H9 (cell line): ENCODE measurements around the gene ZNF106. TPM values are rescaled to one million over a fixed set of nuclear protein-coding genes. Genes with fewer than 3 reads are reported as not detected.

Experiments used
- DNase-seq: peaks from one replicate; pipeline ENCODE4 v3.0.0-alpha.2; 2017
- H2AFZ ChIP-seq: one replicate; pipeline ENCODE4 v1.6.1; 2013; ENCODE audit warnings: mild to moderate bottlenecking, low read length, control low read depth, moderate library complexity
- H2AK5ac ChIP-seq: 2 replicates; pipeline ENCODE4 v1.6.1; 2013; ENCODE audit warnings: low read length, control low read depth, mixed read lengths; ENCODE audit not compliant: insufficient read length
- H2BK120ac ChIP-seq: one replicate; pipeline ENCODE4 v1.6.1; 2013; ENCODE audit warnings: low read depth, mild to moderate bottlenecking, low read length, control low read depth, inconsistent platforms; ENCODE audit not compliant: poor library complexity, severe bottlenecking
- H2BK12ac ChIP-seq: 2 replicates; pipeline ENCODE4 v1.6.1; 2013; ENCODE audit warnings: low read length, control low read depth, mixed read lengths, low read depth; ENCODE audit not compliant: insufficient read length
- H2BK15ac ChIP-seq: 2 replicates; pipeline ENCODE4 v1.6.1; 2013; ENCODE audit warnings: low read depth, low read length, control low read depth
- H2BK20ac ChIP-seq: one replicate; pipeline ENCODE4 v1.6.1; 2013; ENCODE audit warnings: low read depth, mild to moderate bottlenecking, low read length, control low read depth, inconsistent platforms; ENCODE audit not compliant: poor library complexity, severe bottlenecking
- H2BK5ac ChIP-seq: 2 replicates; pipeline ENCODE4 v1.6.1; 2013; ENCODE audit warnings: low read length, control low read depth, mixed read lengths; ENCODE audit not compliant: insufficient read length
- H3K14ac ChIP-seq: 2 replicates; pipeline ENCODE4 v1.6.1; 2013; ENCODE audit warnings: low read length, control low read depth; ENCODE audit not compliant: insufficient read depth
- H3K18ac ChIP-seq: 2 replicates; pipeline ENCODE4 v1.6.1; 2013; ENCODE audit warnings: low read depth, mild to moderate bottlenecking, mixed read lengths, low read length, control low read depth; ENCODE audit not compliant: insufficient read length
- H3K23ac ChIP-seq: 2 replicates; pipeline ENCODE4 v1.6.1; 2013; ENCODE audit warnings: low read length, control low read depth, mixed read lengths, low read depth; ENCODE audit not compliant: insufficient read length
- H3K23me2 ChIP-seq: 2 replicates; pipeline ENCODE4 v1.6.1; 2013; ENCODE audit warnings: low read depth, mild to moderate bottlenecking, mixed read lengths, low read length, control low read depth; ENCODE audit not compliant: insufficient read length, poor library complexity, severe bottlenecking
- H3K27ac ChIP-seq: 2 replicates; pipeline ENCODE4 v1.5.1; 2013; ENCODE audit warnings: low read length, control low read depth, mixed read lengths, low read depth; ENCODE audit not compliant: insufficient read length
- H3K27me3 ChIP-seq: 2 replicates; pipeline ENCODE4 v1.6.1; 2013; ENCODE audit warnings: low read length, control low read depth, inconsistent platforms; ENCODE audit not compliant: insufficient read depth
- H3K4ac ChIP-seq: 2 replicates; pipeline ENCODE4 v1.6.1; 2013; ENCODE audit warnings: low read depth, mild to moderate bottlenecking, control low read depth, inconsistent platforms, low read length, moderate library complexity
- H3K4me1 ChIP-seq: 2 replicates; pipeline ENCODE4 v1.6.1; 2013; ENCODE audit warnings: low read length, control low read depth, inconsistent platforms; ENCODE audit not compliant: insufficient read depth
- H3K4me2 ChIP-seq: 2 replicates; pipeline ENCODE4 v1.6.1; 2013; ENCODE audit warnings: low read length, control low read depth, mixed read lengths; ENCODE audit not compliant: insufficient read length, insufficient read depth
- H3K56ac ChIP-seq: 2 replicates; pipeline ENCODE4 v1.6.1; 2013; ENCODE audit warnings: low read depth, mild to moderate bottlenecking, mixed read lengths, low read length, control low read depth; ENCODE audit not compliant: insufficient read length
- H3K79me1 ChIP-seq: 2 replicates; pipeline ENCODE4 v1.6.1; 2013; ENCODE audit warnings: low read depth, mild to moderate bottlenecking, moderate library complexity, low read length, control low read depth, inconsistent platforms; ENCODE audit not compliant: insufficient read depth, poor library complexity, severe bottlenecking
- H3K79me2 ChIP-seq: 2 replicates; pipeline ENCODE4 v1.6.1; 2013; ENCODE audit warnings: low read length, control low read depth, inconsistent platforms; ENCODE audit not compliant: insufficient read depth
- H3K9ac ChIP-seq: 2 replicates; pipeline ENCODE4 v1.6.1; 2013; ENCODE audit warnings: low read length, control low read depth, mixed read lengths; ENCODE audit not compliant: insufficient read length; ENCODE audit errors: extremely low read depth
- H3K9me3 ChIP-seq: one replicate; pipeline ENCODE4 v1.6.1; 2013; ENCODE audit warnings: low read depth, low read length, inconsistent platforms; ENCODE audit not compliant: control insufficient read depth
- H3T11ph ChIP-seq: one replicate; pipeline ENCODE4 v1.6.1; 2013; ENCODE audit warnings: mild to moderate bottlenecking, low read length, control low read depth, inconsistent platforms
- H4K20me1 ChIP-seq: one replicate; pipeline ENCODE4 v1.6.1; 2013; ENCODE audit not compliant: control insufficient read depth, insufficient read length, insufficient read depth
- H4K5ac ChIP-seq: 2 replicates; pipeline ENCODE4 v1.6.1; 2013; ENCODE audit warnings: low read depth, mild to moderate bottlenecking, mixed read lengths, low read length, control low read depth; ENCODE audit not compliant: insufficient read length
- H4K8ac ChIP-seq: replicated peaks from 2 replicates; pipeline ENCODE4 v1.6.1; 2013; ENCODE audit warnings: low read length, control low read depth, mixed read lengths, low read depth; ENCODE audit not compliant: insufficient read length
- H4K91ac ChIP-seq: 2 replicates; pipeline ENCODE4 v1.6.1; 2013; ENCODE audit warnings: low read depth, mild to moderate bottlenecking, moderate library complexity, mixed read lengths, low read length, control low read depth; ENCODE audit not compliant: insufficient read length
- H3K27ac Mint-ChIP-seq, 3 experiments: 2 replicates in 2 of 3; 3 replicates in 1 of 3; pipeline ENCODE4 v1.8.0; 2020 to 2021; ENCODE audit warnings: mixed read lengths in 3 of 3, mild to moderate bottlenecking in 1 of 3, moderate library complexity in 1 of 3
- H3K27me3 Mint-ChIP-seq: 2 replicates; pipeline ENCODE4 v1.8.0; 2021; ENCODE audit warnings: low read depth, mild to moderate bottlenecking, moderate library complexity, mixed read lengths
- H3K36me3 Mint-ChIP-seq, 3 experiments: 2 replicates in 2 of 3; 3 replicates in 1 of 3; pipeline ENCODE4 v1.8.0; 2020 to 2021; ENCODE audit warnings: low read depth in 3 of 3, mixed read lengths in 3 of 3; ENCODE audit not compliant: insufficient read depth in 1 of 3
- H3K4me1 Mint-ChIP-seq, 2 experiments: 2 replicates each; pipeline ENCODE4 v1.8.0; 2020; ENCODE audit warnings: mixed read lengths in 2 of 2
- H3K4me3 Mint-ChIP-seq, 2 experiments: 2 replicates in 1 of 2; 3 replicates in 1 of 2; pipeline ENCODE4 v1.8.0; 2020 to 2021; ENCODE audit warnings: mild to moderate bottlenecking in 2 of 2, mixed read lengths in 2 of 2, moderate library complexity in 1 of 2
- H3K9me3 Mint-ChIP-seq, 2 experiments: 2 replicates in 1 of 2; 3 replicates in 1 of 2; pipeline ENCODE4 v1.8.0; 2020; ENCODE audit warnings: mild to moderate bottlenecking in 2 of 2, mixed read lengths in 2 of 2, moderate library complexity in 1 of 2
- CTCF ChIP-seq: fragments of 200-600 bp; sonication (generic); conservative IDR thresholded peaks from 3 replicates; pipeline ENCODE4 v1.8.0; 2021; ENCODE audit warnings: antibody characterized with exemption, mild to moderate bottlenecking
- WGBS: extraction: QIAGEN DNeasy Blood & Tissue Kit; methylation state at CpG from one replicate; pipeline ENCODE4 v1.1.7; 2013; ENCODE audit warnings: missing lambda C conversion rate, low lambda C conversion rate, mixed read lengths; ENCODE audit not compliant: insufficient read length; ENCODE audit errors: extremely low coverage; 5-methylcytosine and 5-hydroxymethylcytosine counted together
- total RNA-seq: library from RNA; stranded (reverse); gene quantifications from 2 replicates; pipeline ENCODE4 v1.2.1, GENCODE V29; 2021

ZNF106 gene
- total RNA-seq, 1 experiment from 2014 or later = 55.0 TPM

- Mint-ChIP-seq H3K9me3 (peaks cover 18 to 19% of the 10 kb centered on the region in 2 experiments), H3K36me3 (peaks cover 8 to 16% (median 12%) of the 10 kb centered on the region in 3 experiments; a peak in 6 of 7 replicates), H3K4me1 (peaks cover 10 to 20% of the 10 kb centered on the region in 2 experiments), H3K27me3 (peaks cover 18% of the 10 kb centered on the region), H3K27ac (no peak overlapping the region), H3K4me3 (no peak overlapping the region)
- no peak for TF ChIP-seq CTCF
- Histone ChIP-seq H3K9me3 (no peaks in the 10 kb centered on the region), H3K79me2 (no peaks in the 10 kb centered on the region), H3K18ac (no peak overlapping the region), H3K4ac (no peak overlapping the region), H3K9ac (no peak overlapping the region), H3K56ac (no peak overlapping the region), H3K23ac (no peak overlapping the region), H3K27ac (no peak overlapping the region), H2BK120ac (no peak overlapping the region), H2BK15ac (no peak overlapping the region), H2BK12ac (no peak overlapping the region), H3K4me1 (peaks cover 11% of the 10 kb centered on the region; the same call in 1 of the 2 replicates), H3K79me1 (no peaks in the 10 kb centered on the region), H3T11ph (no peak overlapping the region), H3K23me2 (no peaks in the 10 kb centered on the region), H3K14ac (no peak overlapping the region), H2AK5ac (no peak overlapping the region), H3K27me3 (no peaks in the 10 kb centered on the region; the same call in 1 of the 2 replicates), H4K91ac (no peak overlapping the region), H3K4me2 (no peak overlapping the region), H2BK5ac (no peak overlapping the region), H4K8ac (no peak overlapping the region), H4K5ac (no peak overlapping the region), H2BK20ac (no peak overlapping the region), H2AFZ (no peak overlapping the region), H4K20me1 (no peaks in the 10 kb centered on the region)
- no CpG with 5 or more reads among the region's 3 CpGs for WGBS
- no peak for DNase-seq
These were observed 122.8 kb downstream of the ZNF106 start for GRCh38 chr15:42368096-42368495.
